Activated T-helper 17 cell treated with anti-CD3 and anti-CD28 coated beads, Interleukin-2, amount 50 U/mL, for 72 hours (primary cell): ENCODE results near the gene ADGRG6. TPM values are rescaled to one million over a fixed set of nuclear protein-coding genes. Genes with fewer than 3 reads are reported as not detected.
"Not testable (repeated sequence)": the region's sequence is repeated elsewhere in the genome, so short reads cannot be mapped to it uniquely, and the experiment has no call there.

Experiments used
- ATAC-seq: fragments of 150-1000 bp; cut with Tn5 transposase; replicated peaks from 2 replicates; pipeline ENCODE4 v1.10.0; 2021; ENCODE audit warnings: mild to moderate bottlenecking, moderate library complexity
- H3K27ac Mint-ChIP-seq: one replicate; pipeline ENCODE4 v1.8.0; 2022; ENCODE audit warnings: mixed read lengths
- H3K27me3 Mint-ChIP-seq: one replicate; pipeline ENCODE4 v1.8.0; 2022; ENCODE audit warnings: mixed read lengths
- H3K36me3 Mint-ChIP-seq: one replicate; pipeline ENCODE4 v1.8.0; 2022; ENCODE audit warnings: low read depth, mild to moderate bottlenecking, mixed read lengths
- H3K4me1 Mint-ChIP-seq: one replicate; pipeline ENCODE4 v1.8.0; 2022; ENCODE audit warnings: mixed read lengths
- H3K4me3 Mint-ChIP-seq: one replicate; pipeline ENCODE4 v1.8.0; 2022; ENCODE audit warnings: mild to moderate bottlenecking, mixed read lengths
- H3K9me3 Mint-ChIP-seq: one replicate; pipeline ENCODE4 v1.8.0; 2022; ENCODE audit warnings: mixed read lengths
- total RNA-seq, 2 donors: library from RNA; stranded (reverse); gene quantifications; one replicate each; pipeline ENCODE4 v1.2.3, GENCODE V29; 2022

The ADGRG6 gene
- total RNA-seq, 2 donors from 2014 or later = 0.11 TPM; not detected in 1

DNA sequence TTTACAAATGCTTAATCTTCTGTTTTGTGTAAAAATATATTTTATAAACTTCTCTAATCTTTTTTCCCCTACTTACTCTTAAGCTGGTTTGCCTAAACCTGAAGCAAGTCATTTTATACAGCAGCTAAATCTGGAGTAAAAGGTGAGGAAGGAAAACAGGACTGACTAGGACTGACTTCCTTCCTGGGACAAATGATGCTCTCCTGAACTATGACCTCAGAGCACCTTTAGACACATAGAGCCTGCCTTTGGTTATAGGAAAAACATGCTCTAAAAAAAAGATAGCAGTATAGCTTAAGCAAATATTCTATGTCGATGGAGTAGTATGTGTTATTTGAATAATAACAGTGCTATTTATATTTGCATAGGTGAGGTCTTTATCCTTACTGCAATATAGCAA lies 21.5 kb upstream of the ADGRG6 start:
- no peak overlapping the region for H3K4me3 Mint-ChIP-seq
- no peaks in the 10 kb centered on the region for H3K36me3 Mint-ChIP-seq
- no peaks in the 10 kb centered on the region for H3K9me3 Mint-ChIP-seq
- no peak overlapping the region for H3K27ac Mint-ChIP-seq
- no peak for ATAC-seq
- peaks cover 10% of the 10 kb centered on the region for H3K27me3 Mint-ChIP-seq
- no peaks in the 10 kb centered on the region for H3K4me1 Mint-ChIP-seq

DNA sequence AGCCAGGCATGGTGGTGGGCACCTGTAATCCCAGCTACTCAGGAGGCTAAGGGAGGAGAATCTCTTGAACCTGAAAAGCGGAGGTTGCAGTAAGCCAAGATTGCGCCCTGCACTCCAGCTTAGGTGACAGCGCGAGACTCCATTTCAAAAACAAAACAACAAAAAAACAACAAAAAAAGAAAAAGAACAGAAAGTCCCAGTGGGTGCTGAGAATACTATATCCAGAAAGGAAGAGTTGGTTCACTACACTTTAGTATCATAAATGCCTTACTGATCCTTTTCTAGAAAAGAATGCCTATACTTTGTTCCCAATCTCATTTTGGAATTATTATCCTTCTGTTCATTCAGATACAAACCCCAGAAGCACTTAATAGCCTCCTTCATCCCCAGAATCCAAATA lies 20.9 kb upstream of the ADGRG6 start:
- Mint-ChIP-seq H3K9me3 (no peaks in the 10 kb centered on the region), H3K4me1 (no peaks in the 10 kb centered on the region)

DNA sequence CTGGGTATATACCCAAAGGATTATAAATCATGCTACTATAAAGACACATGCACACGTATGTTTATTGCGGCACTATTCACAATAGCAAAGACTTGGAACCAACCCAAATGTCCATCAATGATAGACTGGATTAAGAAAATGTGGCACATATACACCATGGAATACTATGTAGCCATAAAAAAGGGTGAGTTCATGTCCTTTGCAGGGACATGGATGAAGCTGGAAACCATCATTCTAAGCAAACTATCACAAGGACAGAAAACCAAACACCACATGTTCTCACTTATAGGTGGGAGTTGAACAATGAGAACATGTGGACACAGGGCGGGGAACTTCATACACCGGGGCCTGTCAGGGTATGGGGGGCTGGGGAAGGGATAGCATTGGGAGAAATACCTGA lies 18.7 kb upstream of the ADGRG6 start:
- H3K4me3 Mint-ChIP-seq, ATAC-seq, H3K4me1 Mint-ChIP-seq, H3K27me3 Mint-ChIP-seq, H3K27ac Mint-ChIP-seq, H3K36me3 Mint-ChIP-seq, H3K9me3 Mint-ChIP-seq: not testable (repeated sequence)

More for the DNA sequence above, 20.9 kb upstream of the ADGRG6 start:
- no peak for ATAC-seq
- no peak overlapping the region for H3K4me3 Mint-ChIP-seq
- peaks cover 7% of the 10 kb centered on the region for H3K27me3 Mint-ChIP-seq
- no peaks in the 10 kb centered on the region for H3K36me3 Mint-ChIP-seq
- no peak overlapping the region for H3K27ac Mint-ChIP-seq

DNA sequence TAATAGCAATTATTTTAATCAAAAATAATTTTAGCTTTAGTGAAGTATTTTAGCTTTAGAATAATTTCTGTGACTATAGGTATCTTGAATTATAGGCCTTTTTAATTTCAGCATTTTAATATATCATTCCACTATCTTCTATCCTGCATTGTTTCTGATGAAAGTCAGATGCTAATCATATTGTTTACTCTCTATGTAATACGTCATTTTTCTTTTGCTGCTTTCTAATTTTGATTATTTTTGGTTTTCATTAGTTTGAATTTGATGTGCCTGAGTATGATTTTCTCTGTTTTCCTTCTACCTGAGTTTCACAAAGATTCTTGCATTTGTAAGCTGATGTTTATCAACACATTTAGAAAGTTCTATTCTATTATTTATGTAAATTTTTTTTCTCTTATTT lies 17.4 kb upstream of the ADGRG6 start:
- no peaks in the 10 kb centered on the region for H3K9me3 Mint-ChIP-seq
- no peaks in the 10 kb centered on the region for H3K36me3 Mint-ChIP-seq
- H3K4me1 Mint-ChIP-seq = no peaks in the 10 kb centered on the region
- H3K4me3 Mint-ChIP-seq = no peak overlapping the region
- ATAC-seq = no peak
- peaks cover 6% of the 10 kb centered on the region for H3K27me3 Mint-ChIP-seq
- H3K27ac Mint-ChIP-seq = no peak overlapping the region

DNA sequence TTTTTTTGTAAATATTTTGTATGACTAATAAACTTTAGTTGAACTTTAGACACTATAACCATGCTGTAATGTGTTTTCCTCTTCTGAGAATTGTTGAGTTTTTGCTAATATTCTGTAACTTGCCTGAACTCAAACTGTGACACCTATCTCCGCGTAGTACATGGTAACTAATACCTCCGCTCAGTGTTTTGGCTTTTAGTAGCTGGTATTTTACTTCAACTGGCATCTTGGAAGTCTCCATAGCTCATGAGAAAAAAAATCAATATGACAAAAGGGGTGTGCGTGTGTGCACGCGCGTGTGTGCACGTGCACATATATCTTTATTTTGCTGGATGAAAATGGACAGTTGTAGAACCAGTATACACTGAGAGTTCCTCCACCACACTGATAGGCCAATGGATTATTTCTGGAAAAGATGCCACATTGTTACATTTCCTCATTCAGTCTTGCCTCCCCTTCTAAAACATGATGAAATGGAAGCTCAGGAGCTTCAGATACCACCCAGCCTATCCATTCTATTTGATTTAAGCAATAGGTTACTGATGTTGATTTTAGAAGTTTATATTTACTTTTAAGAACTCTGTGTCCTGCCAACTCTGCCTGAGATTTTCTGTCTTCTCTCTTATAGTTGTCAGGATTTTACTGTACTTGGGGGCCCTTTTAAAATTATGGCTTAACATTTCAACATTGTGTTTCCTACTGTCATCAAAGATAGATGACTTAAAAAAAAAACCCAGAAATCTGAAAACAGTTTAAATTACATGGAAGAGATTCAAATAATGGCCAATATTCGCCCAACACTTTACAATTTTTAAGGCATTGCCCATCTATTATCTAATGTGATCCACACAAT lies 16.3 kb upstream of the ADGRG6 start:
- Mint-ChIP-seq H3K27me3 (peaks cover 6% of the 10 kb centered on the region), H3K36me3 (no peaks in the 10 kb centered on the region), H3K4me1 (no peaks in the 10 kb centered on the region), H3K9me3 (no peaks in the 10 kb centered on the region), H3K4me3 (no peak overlapping the region), H3K27ac (no peak overlapping the region)
- no peak for ATAC-seq

DNA sequence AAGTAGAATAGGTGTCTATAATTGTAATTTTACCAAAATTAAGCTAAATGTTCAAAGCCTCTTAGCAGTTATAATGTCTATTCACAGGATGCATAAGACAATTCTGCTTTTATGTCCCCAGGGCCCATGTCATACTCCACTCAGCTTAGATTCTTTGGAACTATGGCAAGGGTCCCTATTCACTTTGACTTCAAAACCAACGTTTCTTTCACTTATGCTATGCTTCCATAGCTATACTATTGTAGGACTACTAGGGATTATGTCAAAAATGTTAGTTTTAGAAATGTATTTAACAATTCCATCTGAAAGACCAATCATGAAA lies 15.8 kb upstream of the ADGRG6 start:
- Mint-ChIP-seq H3K27me3 (peaks cover 6% of the 10 kb centered on the region), H3K4me1 (no peaks in the 10 kb centered on the region), H3K36me3 (no peaks in the 10 kb centered on the region), H3K9me3 (no peaks in the 10 kb centered on the region), H3K27ac (no peak overlapping the region), H3K4me3 (no peak overlapping the region)
- ATAC-seq = no peak

DNA sequence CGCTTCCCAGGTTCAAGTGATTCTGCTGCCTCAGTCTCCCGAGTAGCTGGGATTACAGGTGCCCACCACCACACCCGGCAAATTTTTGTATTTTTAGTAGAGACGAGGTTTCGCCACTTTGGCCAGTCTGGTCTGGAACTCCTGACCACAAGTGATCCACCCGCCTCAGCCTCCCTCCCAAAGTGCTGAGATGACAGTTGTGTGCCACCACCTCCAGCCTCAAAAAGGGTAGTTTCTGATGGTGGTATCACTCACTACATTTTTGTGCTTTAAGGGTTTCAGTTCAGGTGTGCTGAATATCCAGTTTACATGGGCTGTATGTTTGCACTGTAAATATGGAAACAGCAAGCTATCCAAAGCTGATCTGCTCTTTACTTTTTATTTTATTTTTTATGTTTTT lies 12.1 kb upstream of the ADGRG6 start:
- no peak overlapping the region for H3K4me3 Mint-ChIP-seq
- no peak for ATAC-seq
- H3K9me3 Mint-ChIP-seq = no peaks in the 10 kb centered on the region
- H3K27ac Mint-ChIP-seq = no peak overlapping the region
- H3K4me1 Mint-ChIP-seq = no peaks in the 10 kb centered on the region
- peaks cover 11% of the 10 kb centered on the region for H3K27me3 Mint-ChIP-seq
- H3K36me3 Mint-ChIP-seq = no peaks in the 10 kb centered on the region

DNA sequence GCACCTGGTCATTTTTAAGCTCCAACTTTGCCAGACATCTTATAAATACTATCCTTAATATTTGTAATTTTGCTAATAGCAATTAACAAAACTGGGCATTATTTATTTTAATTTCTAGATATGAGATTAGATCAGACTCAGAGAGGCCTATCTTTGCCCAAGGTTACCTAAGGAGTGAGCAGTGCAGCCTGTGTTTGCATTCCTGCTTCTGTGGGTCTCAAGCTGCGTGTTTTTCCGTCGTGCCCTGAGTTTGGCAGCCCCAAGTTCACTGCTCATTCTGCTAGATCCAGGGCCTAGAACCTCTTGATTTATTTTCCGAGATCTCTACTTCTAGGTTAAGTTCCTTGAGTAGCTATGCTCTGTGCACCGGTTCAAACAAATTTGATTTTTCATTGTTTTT lies 11.0 kb upstream of the ADGRG6 start:
- Mint-ChIP-seq H3K4me3 (no peak overlapping the region), H3K36me3 (no peaks in the 10 kb centered on the region), H3K9me3 (no peaks in the 10 kb centered on the region), H3K4me1 (no peaks in the 10 kb centered on the region), H3K27ac (no peak overlapping the region), H3K27me3 (peaks cover 14% of the 10 kb centered on the region)
- ATAC-seq = no peak

DNA sequence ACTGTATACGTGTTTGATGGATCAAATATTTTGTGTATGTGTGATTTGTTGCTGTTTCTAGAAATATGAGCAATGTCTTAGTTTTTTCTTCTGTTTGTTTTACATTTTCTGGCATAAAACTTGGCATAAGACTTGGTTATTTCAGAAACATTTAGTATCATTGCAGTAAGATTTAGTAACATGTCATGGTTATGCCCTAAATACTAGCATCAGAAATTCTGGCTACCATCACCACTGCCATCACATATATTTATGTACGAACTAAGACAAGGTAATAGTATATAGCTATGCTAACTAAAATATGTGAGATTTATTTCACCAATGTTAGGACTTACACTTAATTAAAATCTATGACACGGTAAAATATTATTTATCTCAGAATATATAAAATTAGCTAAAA lies 10.3 kb upstream of the ADGRG6 start:
- no peak for ATAC-seq
- Mint-ChIP-seq H3K4me3 (no peak overlapping the region), H3K27me3 (peaks cover 17% of the 10 kb centered on the region), H3K9me3 (no peaks in the 10 kb centered on the region), H3K4me1 (no peaks in the 10 kb centered on the region), H3K36me3 (no peaks in the 10 kb centered on the region), H3K27ac (no peak overlapping the region)

DNA sequence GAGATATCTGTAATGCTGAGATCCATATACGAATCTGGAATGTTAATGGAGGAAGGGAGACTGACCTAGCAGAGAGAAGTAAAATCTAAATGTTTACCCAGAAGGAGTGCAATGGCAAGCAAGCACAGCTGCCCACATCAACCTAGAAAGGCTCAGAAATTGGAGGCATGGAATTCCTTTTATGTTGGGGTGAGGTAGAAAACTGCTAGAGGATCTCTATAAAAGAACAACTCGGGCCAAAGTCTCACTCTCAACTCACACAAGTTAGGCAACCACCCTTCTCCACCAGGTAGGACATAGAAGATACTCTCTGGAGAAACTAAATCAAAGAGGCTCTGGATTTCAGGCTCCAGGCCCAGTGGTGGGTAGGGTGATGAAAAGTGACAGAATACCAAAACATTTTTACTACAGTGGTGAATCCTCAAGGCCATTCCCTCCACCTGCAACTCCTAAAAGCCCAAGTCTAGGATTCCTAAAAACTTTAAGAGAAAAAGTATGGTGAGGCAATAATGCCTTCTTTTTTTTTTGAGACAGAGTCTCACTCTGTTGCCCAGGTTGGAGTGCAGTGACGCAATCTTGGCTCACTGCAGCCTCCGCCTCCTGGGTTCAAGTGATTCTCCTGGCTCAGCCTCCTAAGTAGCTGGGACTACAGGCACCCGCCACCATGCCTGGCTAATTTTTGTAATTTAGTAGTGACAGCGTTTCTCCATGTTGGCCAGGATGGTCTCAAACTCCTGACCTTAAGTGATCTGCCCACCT lies 9.5 kb upstream of the ADGRG6 start:
- H3K4me3 Mint-ChIP-seq = no peak overlapping the region
- H3K27me3 Mint-ChIP-seq = peaks cover 19% of the 10 kb centered on the region
- no peaks in the 10 kb centered on the region for H3K9me3 Mint-ChIP-seq
- ATAC-seq = no peak
- H3K36me3 Mint-ChIP-seq = no peaks in the 10 kb centered on the region
- H3K4me1 Mint-ChIP-seq = no peaks in the 10 kb centered on the region
- H3K27ac Mint-ChIP-seq = no peak overlapping the region

DNA sequence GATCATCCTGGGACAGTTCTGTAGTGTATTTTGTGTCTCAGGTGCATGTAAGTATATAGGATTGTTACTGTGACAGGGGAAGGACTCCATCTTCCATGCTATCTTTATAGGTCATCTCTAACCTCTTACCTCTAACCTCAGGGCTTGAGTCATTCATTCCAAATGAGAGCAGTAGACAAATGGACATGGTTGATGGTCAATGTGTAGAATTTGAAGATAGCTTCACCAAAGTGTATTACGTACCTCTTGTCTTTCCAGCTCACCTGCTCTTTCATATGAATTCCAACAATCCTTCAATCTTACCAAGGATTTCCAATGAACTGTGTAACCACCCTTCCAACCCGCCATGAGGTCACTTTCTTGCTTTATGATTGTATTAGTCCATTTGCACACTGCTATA lies 8.7 kb upstream of the ADGRG6 start:
- H3K4me1 Mint-ChIP-seq = no peaks in the 10 kb centered on the region
- peaks cover 19% of the 10 kb centered on the region for H3K27me3 Mint-ChIP-seq
- H3K4me3 Mint-ChIP-seq = no peak overlapping the region
- no peaks in the 10 kb centered on the region for H3K9me3 Mint-ChIP-seq
- no peak overlapping the region for H3K27ac Mint-ChIP-seq
- H3K36me3 Mint-ChIP-seq = no peaks in the 10 kb centered on the region
- no peak for ATAC-seq

DNA sequence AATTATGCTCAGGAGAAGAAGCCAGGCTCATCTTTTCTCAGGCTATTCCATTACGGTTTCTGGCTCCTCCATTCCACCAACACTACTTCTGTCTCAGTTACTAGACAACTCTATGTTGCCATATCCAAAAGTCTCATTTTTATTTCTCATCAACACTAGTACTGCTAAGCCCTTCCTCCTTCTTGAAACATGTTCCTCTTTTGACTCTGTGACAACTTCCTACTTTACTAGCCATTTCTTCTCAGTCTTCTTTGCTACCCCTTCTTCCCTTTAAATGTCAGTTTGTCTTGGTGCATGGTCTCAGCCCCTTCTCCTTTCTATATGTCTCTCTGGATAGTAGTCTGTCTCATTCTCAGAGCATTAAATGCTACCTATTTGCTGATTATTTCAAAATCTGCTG lies 7.1 kb upstream of the ADGRG6 start:
- no peak overlapping the region for H3K27ac Mint-ChIP-seq
- peaks cover 16% of the 10 kb centered on the region for H3K27me3 Mint-ChIP-seq
- no peaks in the 10 kb centered on the region for H3K4me1 Mint-ChIP-seq
- H3K9me3 Mint-ChIP-seq = no peaks in the 10 kb centered on the region
- H3K36me3 Mint-ChIP-seq = no peaks in the 10 kb centered on the region
- no peak for ATAC-seq
- H3K4me3 Mint-ChIP-seq = no peak overlapping the region

DNA sequence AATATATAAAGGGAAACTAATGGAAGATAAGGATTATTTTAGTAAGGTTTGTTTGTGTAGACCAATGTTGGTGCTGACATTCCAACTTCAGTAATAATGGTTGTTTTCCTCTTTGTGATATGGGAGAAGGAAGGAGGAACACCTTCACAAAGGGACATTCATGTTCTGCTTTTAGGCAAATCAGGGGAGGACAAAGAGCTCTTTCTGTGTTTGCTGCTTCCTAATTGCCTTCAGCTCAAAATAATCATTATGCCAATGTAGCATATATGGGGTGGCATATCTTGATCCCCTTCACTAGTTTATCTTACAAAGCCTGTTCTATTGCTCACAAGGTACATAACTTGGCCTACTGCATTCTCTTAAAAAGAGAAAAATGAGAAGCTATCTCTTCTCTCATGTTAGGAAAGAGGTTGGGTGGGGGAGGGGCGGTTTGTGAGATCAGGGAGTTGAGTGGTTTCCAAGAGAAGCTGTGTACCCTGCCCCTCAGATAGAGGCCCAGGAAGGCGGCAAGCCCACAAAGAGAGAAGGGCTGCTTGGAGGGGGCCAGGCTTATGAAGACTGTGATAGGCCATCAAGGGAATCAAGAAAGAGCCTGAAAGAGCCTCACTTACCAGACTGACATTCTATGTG lies 4.7 kb upstream of the ADGRG6 start:
- Mint-ChIP-seq H3K4me1 (no peaks in the 10 kb centered on the region), H3K27ac (no peak overlapping the region), H3K36me3 (no peaks in the 10 kb centered on the region), H3K27me3 (peaks cover 20% of the 10 kb centered on the region), H3K4me3 (no peak overlapping the region), H3K9me3 (no peaks in the 10 kb centered on the region)
- no peak for ATAC-seq

DNA sequence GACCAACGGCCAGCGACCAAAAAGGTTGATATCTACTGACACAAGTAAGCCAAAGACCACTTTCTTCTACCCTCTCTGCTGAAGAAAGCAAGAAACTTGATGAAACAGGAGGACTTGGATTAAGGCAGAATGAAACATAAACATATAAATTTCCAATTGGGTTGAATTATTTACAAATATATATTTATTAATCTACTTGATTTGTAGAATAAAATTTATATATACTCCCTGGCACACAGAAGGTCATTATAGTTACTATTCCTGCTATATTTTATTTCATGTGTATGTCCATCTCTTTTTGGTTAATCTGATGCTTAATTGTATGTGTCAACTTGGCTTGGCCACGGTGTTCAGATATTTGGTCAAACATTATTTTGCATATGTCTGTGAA lies 4.2 kb upstream of the ADGRG6 start:
- Mint-ChIP-seq H3K4me3 (no peak overlapping the region), H3K27me3 (peaks cover 24% of the 10 kb centered on the region), H3K36me3 (no peaks in the 10 kb centered on the region), H3K27ac (no peak overlapping the region), H3K4me1 (no peaks in the 10 kb centered on the region), H3K9me3 (no peaks in the 10 kb centered on the region)
- ATAC-seq = no peak
